GM19023 (cell line): Measurements from ENCODE around the gene SPAG6.
"Not testable (repeated sequence)": the region's sequence is repeated elsewhere in the genome, so short reads cannot be mapped to it uniquely, and the experiment has no call there.

Experiments
- ATAC-seq: cut with Tn5 transposase; IDR thresholded peaks from one replicate; pipeline ENCODE4 v1.9.1; 2021; ENCODE audit warnings: mild to moderate bottlenecking, moderate library complexity; ENCODE audit not compliant: unreplicated experiment

SPAG6 gene

GRCh38 chr10:22340329-22341189, 4.7 kb upstream of the SPAG6 start:
- ATAC-seq, result peak; percentile 40

DNA sequence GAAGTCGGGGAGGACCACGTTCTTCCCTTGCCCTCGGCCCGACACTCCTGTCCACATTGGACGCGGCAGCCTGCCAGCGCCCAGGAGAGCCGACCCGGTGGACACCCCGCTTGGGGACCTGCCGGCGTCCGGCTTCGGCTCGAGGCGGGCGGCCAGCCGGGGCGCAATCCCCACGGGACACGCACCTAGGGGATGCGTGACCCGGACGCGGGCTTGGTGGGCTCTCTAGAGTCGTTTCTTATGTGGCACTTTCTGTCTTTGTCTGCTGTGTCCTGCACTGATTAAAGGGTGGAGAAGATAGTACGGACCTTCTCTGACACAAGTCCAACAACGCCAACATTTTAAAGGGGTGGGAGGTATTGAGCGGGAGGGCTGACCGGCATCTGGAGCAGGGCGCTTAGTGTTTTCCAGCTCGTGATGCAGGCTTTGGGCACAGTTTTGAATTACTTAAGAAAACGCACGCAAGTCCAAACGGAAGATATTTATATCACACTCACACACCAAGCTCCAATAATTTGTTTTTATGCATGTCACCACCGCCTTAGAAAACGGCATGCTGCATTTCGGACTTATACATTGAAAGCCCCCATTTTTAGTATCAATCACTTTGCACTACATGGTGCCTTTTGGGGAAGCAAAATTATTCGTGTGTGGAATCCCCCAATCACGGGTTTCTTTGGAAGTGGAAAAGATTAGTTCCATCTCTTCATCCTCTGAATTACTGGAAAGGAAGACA, 3.9 kb upstream of the SPAG6 start:
- ATAC-seq, result peak; percentile 19

DNA sequence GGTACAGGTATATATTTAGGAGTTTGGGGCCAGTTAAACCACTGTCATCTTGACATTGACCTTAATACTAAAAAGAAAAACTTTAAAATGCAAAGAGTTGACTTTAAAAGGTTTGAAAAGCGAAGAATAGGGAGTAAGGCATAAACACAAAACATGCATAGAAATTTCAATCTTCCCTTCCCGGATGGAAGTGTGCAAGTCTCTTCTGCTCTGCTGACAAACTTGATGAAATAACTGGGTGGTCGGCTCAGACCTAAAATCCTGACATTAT, 3.4 kb upstream of the SPAG6 start:
- ATAC-seq, result no peak

GRCh38 chr10:22342421-22342820, 2.9 kb upstream of the SPAG6 start:
- ATAC-seq, result no peak

DNA sequence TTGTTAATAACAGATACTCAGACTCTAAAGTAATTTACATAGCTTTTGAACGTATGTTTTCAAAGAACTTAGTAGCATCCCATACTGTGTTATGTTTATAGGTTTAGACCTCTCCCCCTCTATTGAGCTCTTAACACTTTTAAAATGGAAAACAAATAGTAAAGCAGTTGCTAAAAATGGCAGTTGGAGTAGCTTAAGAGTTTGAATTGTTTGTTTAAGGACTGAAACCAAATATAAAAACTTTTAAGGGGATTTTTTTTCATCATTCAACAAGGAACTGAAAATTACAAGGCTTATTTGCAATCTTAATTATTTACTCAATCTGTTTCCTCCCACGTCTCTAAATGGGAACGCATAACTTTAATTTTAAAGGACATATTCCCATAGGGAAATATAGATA, 1.6 kb upstream of the SPAG6 start:
- ATAC-seq, result no peak

- ATAC-seq, result no peak
Observed at GRCh38 chr10:22344249-22344648, 1.0 kb upstream of the SPAG6 start.

DNA sequence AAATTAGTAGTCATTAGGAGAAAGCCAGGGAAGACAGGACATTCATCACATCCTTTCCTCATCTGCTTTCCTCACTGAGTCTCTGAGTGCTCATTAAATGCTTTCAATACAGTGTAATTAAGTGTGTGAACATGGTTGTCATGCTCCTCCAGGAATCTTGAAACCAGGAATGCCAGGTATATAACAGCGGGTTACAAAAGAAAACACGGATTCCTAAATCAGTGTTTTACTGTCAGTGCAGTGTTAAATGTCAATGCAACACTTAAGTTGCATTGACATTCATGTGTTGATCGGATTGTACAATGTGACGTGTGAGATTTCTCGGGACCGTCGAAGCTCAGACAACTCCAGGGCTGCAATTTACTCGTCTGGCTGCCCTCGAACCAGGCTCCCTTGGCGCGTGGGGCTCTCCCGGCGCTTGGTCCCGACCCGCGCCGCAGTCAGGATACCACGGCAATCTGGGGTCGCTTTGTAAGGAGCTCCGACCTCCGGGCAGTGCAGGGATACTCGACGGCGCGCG, 455 bp upstream of the SPAG6 start:
- ATAC-seq, result no peak

DNA sequence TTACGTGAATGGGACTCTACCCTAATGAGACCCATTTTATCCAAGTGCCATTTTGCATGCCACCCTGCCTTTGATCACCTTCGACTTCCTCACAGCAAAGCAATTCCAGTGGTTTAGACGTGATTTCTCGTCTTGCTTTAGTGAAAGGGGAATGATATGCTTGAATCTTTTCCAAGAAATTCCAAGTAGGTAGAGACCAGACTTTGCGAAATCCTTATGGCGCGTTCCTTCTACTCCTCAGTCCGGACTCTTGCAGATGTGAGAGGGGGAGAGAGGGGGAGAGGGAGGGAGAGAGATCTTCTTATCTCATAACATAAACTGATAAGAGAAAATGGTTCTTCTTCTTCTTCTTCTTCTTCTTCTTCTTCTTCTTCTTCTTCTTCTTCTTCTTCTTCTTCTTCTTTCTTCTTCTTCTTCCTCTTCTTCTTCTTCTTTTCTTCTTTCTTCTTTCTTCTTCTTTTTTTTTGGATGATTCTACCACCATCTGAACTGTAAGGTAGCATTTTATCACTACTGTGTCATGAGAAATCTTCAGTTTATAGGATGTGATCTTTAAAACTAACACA, 883 bp downstream of the SPAG6 start:
- no peak for ATAC-seq

GRCh38 chr10:22349755-22350154, 4.5 kb downstream of the SPAG6 start:
- ATAC-seq, result no peak

GRCh38 chr10:22351131-22351703, 5.9 kb downstream of the SPAG6 start:
- no peak for ATAC-seq

GRCh38 chr10:22356324-22356873, 11.1 kb downstream of the SPAG6 start:
- ATAC-seq, result no peak

DNA sequence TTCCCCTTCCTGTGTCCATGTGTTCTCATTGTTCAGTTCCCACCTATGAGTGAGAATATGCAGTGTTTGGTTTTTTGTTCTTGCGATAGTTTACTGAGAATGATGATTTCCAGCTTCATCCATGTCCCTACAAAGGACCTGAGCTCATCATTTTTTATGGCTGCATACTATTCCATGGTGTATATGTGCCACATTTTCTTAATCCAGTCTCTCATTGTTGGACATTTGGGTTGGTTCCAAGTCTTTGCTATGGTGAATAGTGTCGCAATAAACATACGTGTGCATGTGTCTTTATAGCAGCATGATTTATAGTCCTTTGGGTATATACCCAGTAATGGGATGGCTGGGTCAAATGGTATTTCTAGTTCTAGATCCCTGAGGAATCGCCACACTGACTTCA, 12.5 kb downstream of the SPAG6 start:
- not testable (repeated sequence) for ATAC-seq

GRCh38 chr10:22363305-22363704, 18.0 kb downstream of the SPAG6 start:
- ATAC-seq, result no peak

DNA sequence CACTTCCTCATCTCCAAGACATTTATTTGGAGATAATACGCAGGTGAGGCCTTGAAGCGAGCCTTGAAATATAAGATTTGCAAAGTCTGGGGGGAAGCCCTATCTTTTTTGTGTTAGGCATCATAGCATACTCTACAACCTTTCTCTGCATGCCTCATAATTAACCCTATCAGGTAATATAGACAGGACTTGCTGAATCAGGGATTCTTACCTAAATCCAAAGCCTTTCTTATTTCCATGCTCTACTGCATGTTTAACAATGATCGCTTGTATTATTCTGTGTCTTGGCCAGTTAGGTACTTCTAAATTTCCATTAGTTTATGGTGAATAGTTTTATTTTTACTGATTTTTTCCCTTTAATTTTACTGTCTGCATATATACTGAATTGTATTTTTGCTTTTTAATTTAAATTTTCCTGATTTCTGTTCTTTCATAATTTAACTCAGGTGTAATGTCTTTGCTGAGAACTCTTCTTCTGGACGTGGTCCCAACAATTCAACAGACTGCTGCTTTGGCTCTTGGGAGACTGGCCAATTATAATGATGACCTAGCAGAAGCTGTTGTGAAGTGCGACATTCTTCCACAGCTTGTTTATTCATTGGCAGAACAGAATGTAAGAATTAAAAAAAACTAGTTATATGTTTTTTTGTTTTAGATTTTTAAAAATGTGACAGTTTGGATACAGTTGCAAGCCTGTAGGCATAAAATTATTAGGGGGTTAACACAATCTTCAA, 19.3 kb downstream of the SPAG6 start:
- ATAC-seq, result no peak

GRCh38 chr10:22365233-22365632, 19.9 kb downstream of the SPAG6 start:
- peak; percentile 54 for ATAC-seq

- ATAC-seq, result no peak
Observed at GRCh38 chr10:22365644-22366434, 20.5 kb downstream of the SPAG6 start.

- ATAC-seq, result no peak
Observed at GRCh38 chr10:22366435-22366703, 21.1 kb downstream of the SPAG6 start.

DNA sequence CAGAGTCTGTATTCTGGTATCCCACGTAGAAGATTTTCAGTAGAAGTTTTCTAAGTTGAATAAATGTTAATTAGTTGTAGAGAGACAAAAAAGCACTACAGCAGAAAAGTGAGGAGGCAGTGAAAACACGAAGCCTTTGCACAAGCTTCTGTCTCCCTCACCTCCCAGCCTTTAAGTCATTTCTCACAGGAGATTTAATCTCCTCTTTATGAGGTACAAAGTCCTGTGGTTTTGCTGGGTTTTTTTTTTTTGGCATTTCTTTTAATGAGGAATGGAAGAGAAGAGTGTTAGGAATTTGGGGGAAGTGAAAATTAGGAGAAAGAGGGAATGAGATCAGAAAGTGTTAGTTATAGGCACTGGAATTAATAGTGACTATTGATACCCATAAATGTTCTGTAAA, 21.5 kb downstream of the SPAG6 start:
- no peak for ATAC-seq

- no peak for ATAC-seq
Observed at GRCh38 chr10:22367471-22367870, 22.2 kb downstream of the SPAG6 start.

- ATAC-seq, result no peak
Observed at GRCh38 chr10:22368402-22368801, 23.1 kb downstream of the SPAG6 start.
